ENCODE results near the gene SLC9A3. TPM values are rescaled to one million over a fixed set of nuclear protein-coding genes. Genes with fewer than 3 reads are reported as not detected.
A peak's percentile ranks its signal among the peaks of the same experiment; 100 is the strongest.

SLC9A3 gene
- total and polyA plus RNA-seq, 2 of the 13 experiments (the other 11 are each of a cell fraction or from before 2014, with no cell fraction given) = 1.5 to 1.8 TPM

- TF ChIP-seq, protein P1, sequence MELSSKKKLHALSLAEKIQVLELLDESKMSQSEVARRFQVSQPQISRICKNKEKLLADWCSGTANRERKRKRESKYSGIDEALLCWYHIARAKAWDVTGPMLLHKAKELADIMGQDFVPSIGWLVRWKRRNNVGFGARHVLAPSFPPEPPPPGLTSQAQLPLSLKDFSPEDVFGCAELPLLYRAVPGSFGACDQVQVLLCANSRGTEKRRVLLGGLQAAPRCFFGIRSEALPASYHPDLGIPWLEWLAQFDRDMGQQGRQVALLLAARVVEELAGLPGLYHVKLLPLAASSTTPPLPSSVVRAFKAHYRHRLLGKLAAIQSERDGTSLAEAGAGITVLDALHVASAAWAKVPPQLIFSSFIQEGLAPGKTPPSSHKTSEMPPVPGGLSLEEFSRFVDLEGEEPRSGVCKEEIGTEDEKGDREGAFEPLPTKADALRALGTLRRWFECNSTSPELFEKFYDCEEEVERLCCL (CRISPR knock-in tag; IDR thresholded peaks at IDR 0.05; ENCODE audit: borderline replicate concordance) = no peak
- TF ChIP-seq DMAP1 (CRISPR knock-in tag; IDR thresholded peaks at IDR 0.05) = no peak
Observed at GRCh38 chr5:431001-431710, 93.1 kb downstream of the SLC9A3 start (continued).

- WGBS (ENCODE audit: low lambda C conversion rate) = 78% methylated on average over 24 of the region's 25 CpGs
- no peak for ATAC-seq
- Histone ChIP-seq H3K4me1 (ENCODE audit: insufficient read depth, low read length) (peaks cover 10% of the 10 kb centered on the region), H3K79me2 (ENCODE audit: insufficient read depth, low read length) (no peaks in the 10 kb centered on the region), H3K9me3 (ENCODE audit: low read length) (no peaks in the 10 kb centered on the region), H4K20me1 (ENCODE audit: insufficient read depth, low read length) (no peaks in the 10 kb centered on the region), H3K27me3 (ENCODE audit: control insufficient read depth in 1 of 2, insufficient read depth in 2 of 2, low read length in 2 of 2) (no peaks in the 10 kb centered on the region), H3K36me3 (replicated peaks in 1 of 2; ENCODE audit: control insufficient read depth in 1 of 2, insufficient read depth in 2 of 2, low read length in 2 of 2) (no peaks in the 10 kb centered on the region), H3K4me2 (ENCODE audit: low read depth, low read length) (0 out of 2 replicates have a peak overlapping the region, but pooled peaks have one; percentile 48), H3K9ac (ENCODE audit: insufficient read depth, low read depth, low read length) (no peak overlapping the region; the same call in 1 of the 2 replicates), H3K27ac (ENCODE audit: extremely low read length, insufficient read depth, low read length) (no peak overlapping the region), H2AFZ (ENCODE audit: low read length) (no peak overlapping the region), H3K4me3 (replicated peaks in 1 of 3; ENCODE audit: insufficient read depth in 1 of 3, low read depth in 2 of 3, low read length in 3 of 3) (no peak overlapping the region)
- FAIRE-seq = no peak
- in situ Hi-C loops (cut with HindIII; ENCODE audit: extremely low pct_ligation_motif_present, low pct_unique_long_range_greater_than_20kb) = no loop called here
- intact Hi-C loops (cut with micrococcal nuclease; ENCODE audit: unreplicated experiment) = loop anchor here (5.0 kb wide), 1 partner anchor 113 kb away; no protein-coding TSS in a partner anchor
- CTCF ChIA-PET (ENCODE audit: low intra/inter-chr PET ratio, low total read pairs) = no interaction called here
- BruUV-seq (replicated peaks) = no TSS peak
- DNase-seq (ENCODE audit: low spot score) = no peak
- TF ChIP-seq, protein P2, sequence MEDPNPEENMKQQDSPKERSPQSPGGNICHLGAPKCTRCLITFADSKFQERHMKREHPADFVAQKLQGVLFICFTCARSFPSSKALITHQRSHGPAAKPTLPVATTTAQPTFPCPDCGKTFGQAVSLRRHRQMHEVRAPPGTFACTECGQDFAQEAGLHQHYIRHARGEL (CRISPR knock-in tag; IDR thresholded peaks at IDR 0.05) = no peak
- TF ChIP-seq GABPA (IDR thresholded peaks at IDR 0.05; ENCODE audit: low read depth, low read length) (no peak), GABPA (CRISPR knock-in tag; IDR thresholded peaks at IDR 0.05; ENCODE audit: low read depth) (no peak), MIER3 (CRISPR knock-in tag; IDR thresholded peaks at IDR 0.05; ENCODE audit: borderline replicate concordance) (no peak), MEF2D (CRISPR knock-in tag; IDR thresholded peaks at IDR 0.05) (no peak), MAZ (IDR thresholded peaks at IDR 0.05; ENCODE audit: borderline replicate concordance, low read depth, low read length) (no peak), MAZ (CRISPR knock-in tag; IDR thresholded peaks at IDR 0.05; ENCODE audit: low read depth) (no peak), BORCS8-MEF2B (CRISPR knock-in tag; IDR thresholded peaks at IDR 0.05) (no peak), ZNF432 (CRISPR knock-in tag; IDR thresholded peaks at IDR 0.05; ENCODE audit: borderline replicate concordance) (no peak), RARG (CRISPR knock-in tag; IDR thresholded peaks at IDR 0.05; ENCODE audit: low read depth) (no peak), SP4 (CRISPR knock-in tag; IDR thresholded peaks at IDR 0.05) (no peak)
- POLR2A ChIA-PET = interaction anchor here (1.0 kb wide), 1 partner anchor 13 kb away, joined by 3 read pairs; the partner anchor contains the start of gene EXOC3
Observed at GRCh38 chr5:430214-430925, 93.9 kb downstream of the SLC9A3 start.

Measured in HepG2 (cell line).